GM20431 (cell line): ENCODE data around the gene CSRNP3.
"Not testable (repeated sequence)": the region's sequence is repeated elsewhere in the genome, so short reads cannot be mapped to it uniquely, and the experiment has no call there.

Source experiments
- in situ Hi-C: fragments of 300-500 bp; cut with MseI, MboI; formaldehyde crosslinking; loops from one replicate; pipeline ENCODE4 v1.15.0; 2020; ENCODE audit warnings: low sequenced_read_pairs; ENCODE audit not compliant: unreplicated experiment

The CSRNP3 gene

GRCh38 chr2:165666073-165666472, 196.6 kb downstream of the CSRNP3 start:
- in situ Hi-C loops = not testable (repeated sequence)

- in situ Hi-C loops = no loop called here
Observed at GRCh38 chr2:165666605-165667004, 197.1 kb downstream of the CSRNP3 start.

GRCh38 chr2:165667375-165667774, 197.9 kb downstream of the CSRNP3 start:
- in situ Hi-C loops = no loop called here

- in situ Hi-C loops = loop anchor here (25.0 kb wide), 1 partner anchor 262 kb away; no protein-coding TSS in a partner anchor
Observed at GRCh38 chr2:165674780-165675179, 205.3 kb downstream of the CSRNP3 start.

- in situ Hi-C loops = loop anchor here (25.0 kb wide), 1 partner anchor 263 kb away; no protein-coding TSS in a partner anchor
Observed at GRCh38 chr2:165675551-165675968, 206.1 kb downstream of the CSRNP3 start.

GRCh38 chr2:165678882-165679281, 209.4 kb downstream of the CSRNP3 start:
- in situ Hi-C loops = loop anchor here (25.0 kb wide), 1 partner anchor 267 kb away; no protein-coding TSS in a partner anchor

GRCh38 chr2:165679621-165680020, 210.1 kb downstream of the CSRNP3 start:
- in situ Hi-C loops = loop anchor here (25.0 kb wide), 1 partner anchor 267 kb away; no protein-coding TSS in a partner anchor

GRCh38 chr2:165681841-165682240, 212.3 kb downstream of the CSRNP3 start:
- in situ Hi-C loops = loop anchor here (25.0 kb wide), 1 partner anchor 270 kb away; no protein-coding TSS in a partner anchor

- in situ Hi-C loops = loop anchor here (25.0 kb wide), 1 partner anchor 270 kb away; no protein-coding TSS in a partner anchor
Observed at GRCh38 chr2:165682546-165682945, 213.0 kb downstream of the CSRNP3 start.

GRCh38 chr2:165686800-165687199, 217.3 kb downstream of the CSRNP3 start:
- in situ Hi-C loops = loop anchor here (25.0 kb wide), 1 partner anchor 274 kb away; no protein-coding TSS in a partner anchor

GRCh38 chr2:165687426-165688002, 218.0 kb downstream of the CSRNP3 start:
- in situ Hi-C loops = loop anchor here (25.0 kb wide), 1 partner anchor 275 kb away; no protein-coding TSS in a partner anchor

- in situ Hi-C loops = loop anchor here (25.0 kb wide), 1 partner anchor 279 kb away; no protein-coding TSS in a partner anchor
Observed at GRCh38 chr2:165691615-165692014, 222.1 kb downstream of the CSRNP3 start.

GRCh38 chr2:165692906-165693305, 223.4 kb downstream of the CSRNP3 start:
- in situ Hi-C loops = loop anchor here (25.0 kb wide), 1 partner anchor 281 kb away; no protein-coding TSS in a partner anchor

- in situ Hi-C loops = loop anchor here (25.0 kb wide), 1 partner anchor 282 kb away; no protein-coding TSS in a partner anchor
Observed at GRCh38 chr2:165693838-165694237, 224.3 kb downstream of the CSRNP3 start.

GRCh38 chr2:165697748-165698443, 228.4 kb downstream of the CSRNP3 start:
- in situ Hi-C loops = loop anchor here (25.0 kb wide), 1 partner anchor 286 kb away; no protein-coding TSS in a partner anchor

GRCh38 chr2:165698444-165698884, 229.0 kb downstream of the CSRNP3 start:
- in situ Hi-C loops = loop anchor here (25.0 kb wide), 1 partner anchor 286 kb away; no protein-coding TSS in a partner anchor

- in situ Hi-C loops = loop anchor here (25.0 kb wide), 1 partner anchor 288 kb away; no protein-coding TSS in a partner anchor
Observed at GRCh38 chr2:165699946-165700345, 230.4 kb downstream of the CSRNP3 start.

- in situ Hi-C loops = no loop called here
Observed at GRCh38 chr2:165700531-165700930, 231.0 kb downstream of the CSRNP3 start.

- in situ Hi-C loops = no loop called here
Observed at GRCh38 chr2:165701147-165701546, 231.6 kb downstream of the CSRNP3 start.

GRCh38 chr2:165706960-165707487, 237.5 kb downstream of the CSRNP3 start:
- in situ Hi-C loops = no loop called here
